Activated CD8-positive, alpha-beta memory T cell treated with anti-CD3 and anti-CD28 coated beads for 4 hours (primary cell): ENCODE data around the gene RPL23.
A peak's percentile ranks its signal among the peaks of the same experiment; 100 is the strongest.

Experiments
- DNase-seq, 2 donors: peaks; one replicate each; pipeline ENCODE4 v3.0.0-alpha.2; 2020; ENCODE audit warnings: low read depth in 2 of 2

The RPL23 gene

GRCh38 chr17:38798614-38799500 is 54.7 kb downstream of the RPL23 start:
- DNase-seq = peak; percentile 1 to 19
